ENCODE data around the gene GYPC.

Gene GYPC

GRCh38 chr2:126663184-126663963 lies 7.4 kb downstream of the GYPC start:
- H3K27ac ChIP-seq = no peak overlapping the region
- TF ChIP-seq CTCF (conservative IDR thresholded peaks at IDR 0.05) = no peak

GRCh38 chr2:126664234-126664633 lies 8.3 kb downstream of the GYPC start:
- no peak for TF ChIP-seq CTCF (conservative IDR thresholded peaks at IDR 0.05)
- no peak overlapping the region for H3K27ac ChIP-seq

GRCh38 chr2:126664639-126665038 lies 8.7 kb downstream of the GYPC start:
- no peak for TF ChIP-seq CTCF (conservative IDR thresholded peaks at IDR 0.05)
- no peak overlapping the region for H3K27ac ChIP-seq

- no peak for TF ChIP-seq CTCF (conservative IDR thresholded peaks at IDR 0.05)
- H3K27ac ChIP-seq = no peak overlapping the region
Observed at GRCh38 chr2:126665483-126665882, 9.5 kb downstream of the GYPC start.

- H3K27ac ChIP-seq = no peak overlapping the region
- no peak for TF ChIP-seq CTCF (conservative IDR thresholded peaks at IDR 0.05)
Observed at GRCh38 chr2:126668254-126668653, 12.3 kb downstream of the GYPC start.

GRCh38 chr2:126669772-126670171 lies 13.8 kb downstream of the GYPC start:
- TF ChIP-seq CTCF (conservative IDR thresholded peaks at IDR 0.05) = no peak
- no peak overlapping the region for H3K27ac ChIP-seq

- H3K27ac ChIP-seq = no peak overlapping the region
- no peak for TF ChIP-seq CTCF (conservative IDR thresholded peaks at IDR 0.05)
Observed at GRCh38 chr2:126671488-126671887, 15.5 kb downstream of the GYPC start.

Measured in VCaP (cell line).